Activated CD4-positive, alpha-beta T cell treated with anti-CD3 and anti-CD28 coated beads for 48 hours (primary cell): ENCODE results near the gene POFUT1.
A peak's percentile ranks its signal among the peaks of the same experiment; 100 is the strongest.

Source experiments
- DNase-seq: peaks from one replicate; pipeline ENCODE4 v3.0.0-alpha.2; 2020

POFUT1 gene

GRCh38 chr20:32285082-32285620, 77.5 kb downstream of the POFUT1 start:
- no peak for DNase-seq

DNA sequence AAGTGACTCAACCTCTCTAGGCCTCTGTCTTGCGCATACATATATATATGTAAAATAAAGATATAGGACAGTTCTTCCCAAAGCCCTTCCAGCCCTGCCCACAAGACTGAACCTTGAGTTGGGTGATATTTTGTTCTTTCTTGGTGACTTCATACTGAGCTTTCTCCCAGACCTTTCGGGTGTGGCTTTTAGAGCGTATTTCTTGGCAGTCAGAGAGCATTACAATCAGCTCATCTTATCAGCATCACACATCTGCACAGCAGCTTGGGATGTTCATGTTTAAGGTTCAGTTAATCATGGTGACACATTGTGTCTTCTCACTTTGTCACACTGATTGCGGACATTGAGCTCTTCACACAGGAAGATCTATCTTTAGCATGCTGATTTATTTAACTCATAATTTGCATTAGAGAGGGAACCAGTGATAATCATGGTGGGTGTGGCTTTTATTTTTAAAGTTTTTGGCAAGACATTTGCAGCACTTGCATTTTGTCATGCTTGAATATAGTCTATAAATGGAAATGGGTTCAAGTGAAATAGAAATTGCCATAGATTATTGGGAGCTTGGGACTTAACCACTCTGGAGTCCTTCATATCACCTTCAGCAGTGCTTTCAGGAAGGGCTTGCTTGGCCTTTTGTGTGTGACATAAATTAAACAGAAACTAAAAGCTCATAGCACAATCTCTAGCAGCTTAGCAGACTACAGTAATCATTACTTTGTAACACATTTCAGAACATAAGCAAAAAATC, 78.1 kb downstream of the POFUT1 start:
- DNase-seq: peak; percentile 62

- no peak for DNase-seq
Measured at GRCh38 chr20:32287231-32287638, 79.6 kb downstream of the POFUT1 start.
